ENCODE data around the gene SMIM14.
"Not testable (repeated sequence)": the region's sequence is repeated elsewhere in the genome, so short reads cannot be mapped to it uniquely, and the experiment has no call there.

The SMIM14 gene

DNA sequence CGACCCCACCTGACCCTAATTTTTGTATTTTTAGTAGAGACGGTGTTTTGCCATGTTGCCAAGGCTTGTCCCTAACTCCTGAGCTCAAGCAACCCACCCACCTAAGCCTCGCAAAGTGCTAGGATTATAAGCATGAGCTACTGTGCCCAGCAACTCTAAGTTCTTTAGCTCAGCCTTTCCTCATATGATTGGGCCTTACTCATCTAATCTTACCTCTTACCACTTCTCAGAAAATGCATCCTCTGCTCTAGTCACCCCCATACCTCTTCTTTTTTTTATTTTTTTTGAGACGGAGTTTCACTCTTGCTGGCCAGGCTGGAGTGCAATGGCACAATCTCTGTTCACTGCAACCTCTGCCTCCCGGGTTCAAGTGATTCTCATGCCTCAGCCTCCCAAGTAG lies 75.9 kb downstream of the SMIM14 start:
- peaks cover 13% of the 10 kb centered on the region for H3K36me3 Mint-ChIP-seq (ENCODE audit: insufficient read depth)
- H3K27me3 Mint-ChIP-seq, result no peaks in the 10 kb centered on the region
- no peaks in the 10 kb centered on the region for H3K4me1 Mint-ChIP-seq (ENCODE audit: low read depth in 2 of 2)
- no peak for ATAC-seq (replicated peaks)
- H3K4me3 Mint-ChIP-seq, result no peak overlapping the region
- DNase-seq, result no peak
- no peaks in the 10 kb centered on the region for H3K9me3 Mint-ChIP-seq
- H3K27ac Mint-ChIP-seq, result no peak overlapping the region

- Mint-ChIP-seq H3K9me3 (no peaks in the 10 kb centered on the region), H3K27me3 (no peaks in the 10 kb centered on the region), H3K27ac (no peak overlapping the region), H3K4me3 (no peak overlapping the region), H3K4me1 (ENCODE audit: low read depth in 2 of 2) (no peaks in the 10 kb centered on the region), H3K36me3 (ENCODE audit: insufficient read depth) (peaks cover 18% of the 10 kb centered on the region)
- no peak for DNase-seq
- no peak for ATAC-seq (replicated peaks)
Measured at GRCh38 chr4:39559626-39560025, 79.0 kb downstream of the SMIM14 start.

GRCh38 chr4:39555472-39555871 lies 83.2 kb downstream of the SMIM14 start:
- Mint-ChIP-seq H3K27ac (no peak overlapping the region), H3K4me1 (ENCODE audit: low read depth in 2 of 2) (no peaks in the 10 kb centered on the region), H3K9me3 (no peaks in the 10 kb centered on the region), H3K36me3 (ENCODE audit: insufficient read depth) (peaks cover 25% of the 10 kb centered on the region), H3K27me3 (no peaks in the 10 kb centered on the region), H3K4me3 (no peak overlapping the region)
- DNase-seq (no peak), ATAC-seq (replicated peaks) (no peak)

GRCh38 chr4:39548425-39549067 lies 90.1 kb downstream of the SMIM14 start:
- Mint-ChIP-seq H3K4me3 (no peak overlapping the region), H3K36me3 (ENCODE audit: insufficient read depth) (peaks cover 13% of the 10 kb centered on the region), H3K27ac (no peak overlapping the region), H3K9me3 (no peaks in the 10 kb centered on the region), H3K27me3 (no peaks in the 10 kb centered on the region), H3K4me1 (ENCODE audit: low read depth in 2 of 2) (no peaks in the 10 kb centered on the region)
- DNase-seq (no peak), ATAC-seq (replicated peaks) (no peak)

- ATAC-seq (replicated peaks) (no peak), DNase-seq (no peak)
- Mint-ChIP-seq H3K9me3 (no peaks in the 10 kb centered on the region), H3K4me3 (no peak overlapping the region), H3K36me3 (ENCODE audit: insufficient read depth) (no peaks in the 10 kb centered on the region), H3K4me1 (ENCODE audit: low read depth in 2 of 2) (no peaks in the 10 kb centered on the region), H3K27ac (no peak overlapping the region), H3K27me3 (no peaks in the 10 kb centered on the region)
Measured at GRCh38 chr4:39544580-39545315, 93.9 kb downstream of the SMIM14 start.

DNA sequence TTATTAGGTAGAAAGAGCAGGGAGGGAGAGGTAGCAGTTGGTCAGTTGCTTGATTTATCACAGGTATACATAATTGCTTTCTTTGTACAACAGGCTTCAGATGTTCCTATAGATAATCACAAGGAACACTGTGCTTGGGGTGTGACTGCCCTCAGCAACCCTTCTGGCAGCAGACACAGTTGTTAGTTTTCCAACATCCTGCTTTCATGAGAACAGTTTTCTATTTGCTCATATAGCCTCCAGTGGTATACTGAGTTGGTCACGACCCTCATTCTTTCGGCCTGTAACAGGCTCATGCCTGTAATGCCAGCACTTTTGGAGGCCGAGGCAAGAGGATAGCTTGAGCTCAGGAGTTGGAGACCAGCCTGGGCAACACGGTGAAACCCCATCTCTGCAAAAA lies 94.6 kb downstream of the SMIM14 start:
- H3K36me3 Mint-ChIP-seq (ENCODE audit: insufficient read depth); H3K4me1 Mint-ChIP-seq (ENCODE audit: low read depth in 2 of 2); H3K4me3 Mint-ChIP-seq; H3K27me3 Mint-ChIP-seq; ATAC-seq (replicated peaks); DNase-seq; H3K9me3 Mint-ChIP-seq; H3K27ac Mint-ChIP-seq: not testable (repeated sequence)

- Mint-ChIP-seq H3K27me3 (no peaks in the 10 kb centered on the region), H3K27ac (no peak overlapping the region), H3K9me3 (no peaks in the 10 kb centered on the region), H3K4me1 (ENCODE audit: low read depth in 2 of 2) (no peaks in the 10 kb centered on the region), H3K36me3 (ENCODE audit: insufficient read depth) (no peaks in the 10 kb centered on the region), H3K4me3 (no peak overlapping the region)
- no peak for ATAC-seq (replicated peaks)
- DNase-seq, result no peak
Measured at GRCh38 chr4:39543034-39543433, 95.6 kb downstream of the SMIM14 start.

- ATAC-seq (replicated peaks), result no peak
Measured at GRCh38 chr4:39542611-39543012, 96.1 kb downstream of the SMIM14 start.

DNA sequence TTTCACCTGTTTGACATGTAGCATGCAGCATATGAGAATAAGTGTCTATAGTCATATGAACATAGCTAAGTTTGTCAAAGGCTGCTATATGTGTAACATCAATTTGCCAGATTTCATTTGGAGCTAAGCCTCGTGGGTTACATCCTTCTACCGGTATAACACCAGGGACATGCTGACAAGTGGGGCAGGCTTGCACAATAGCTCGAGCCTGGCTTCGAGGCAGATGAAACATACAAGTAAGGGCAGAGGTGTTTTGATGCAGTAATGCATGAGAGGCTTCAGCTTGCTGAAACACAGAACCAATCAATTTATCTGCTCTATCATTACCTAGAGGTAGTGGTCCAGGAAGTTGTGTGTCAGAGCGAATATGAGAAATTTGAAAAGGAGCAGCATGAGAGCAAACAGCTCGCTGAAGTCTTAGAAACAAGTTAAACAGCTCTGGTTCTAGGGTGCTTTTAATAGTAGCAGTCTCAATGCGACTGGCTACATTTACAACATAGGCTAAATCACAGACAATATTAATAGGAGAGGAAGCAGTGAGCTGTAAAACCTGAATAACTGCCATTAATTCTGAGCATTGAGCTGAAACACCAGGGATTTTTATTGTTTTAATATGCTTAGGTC lies 96.6 kb downstream of the SMIM14 start:
- no peak overlapping the region for H3K4me3 Mint-ChIP-seq

More at GRCh38 chr4:39542611-39543012, 96.1 kb downstream of the SMIM14 start:
- Mint-ChIP-seq H3K27me3 (no peaks in the 10 kb centered on the region), H3K27ac (no peak overlapping the region), H3K4me3 (no peak overlapping the region), H3K4me1 (ENCODE audit: low read depth in 2 of 2) (no peaks in the 10 kb centered on the region), H3K9me3 (no peaks in the 10 kb centered on the region), H3K36me3 (ENCODE audit: insufficient read depth) (no peaks in the 10 kb centered on the region)
- no peak for DNase-seq

GRCh38 chr4:39539089-39539611 lies 99.5 kb downstream of the SMIM14 start:
- no peak for ATAC-seq (replicated peaks)
- H3K4me3 Mint-ChIP-seq, result no peak overlapping the region
- no peaks in the 10 kb centered on the region for H3K4me1 Mint-ChIP-seq (ENCODE audit: low read depth in 2 of 2)
- no peaks in the 10 kb centered on the region for H3K36me3 Mint-ChIP-seq (ENCODE audit: insufficient read depth)
- no peaks in the 10 kb centered on the region for H3K27me3 Mint-ChIP-seq
- H3K9me3 Mint-ChIP-seq, result no peaks in the 10 kb centered on the region
- H3K27ac Mint-ChIP-seq, result no peak overlapping the region
- DNase-seq, result no peak

More for the DNA sequence above, 96.6 kb downstream of the SMIM14 start:
- H3K27ac Mint-ChIP-seq, result no peak overlapping the region
- DNase-seq (no peak), ATAC-seq (replicated peaks) (no peak)
- no peaks in the 10 kb centered on the region for H3K27me3 Mint-ChIP-seq
- H3K9me3 Mint-ChIP-seq, result no peaks in the 10 kb centered on the region
- H3K4me1 Mint-ChIP-seq (ENCODE audit: low read depth in 2 of 2), result no peaks in the 10 kb centered on the region
- no peaks in the 10 kb centered on the region for H3K36me3 Mint-ChIP-seq (ENCODE audit: insufficient read depth)

- H3K9me3 Mint-ChIP-seq, result peaks cover 5 to 16% of the 10 kb centered on the region in 2 donors
- H3K36me3 Mint-ChIP-seq (ENCODE audit: insufficient read depth), result no peaks in the 10 kb centered on the region
- no peaks in the 10 kb centered on the region for H3K4me1 Mint-ChIP-seq (ENCODE audit: low read depth in 2 of 2)
- DNase-seq (no peak), ATAC-seq (replicated peaks) (no peak)
- no peak overlapping the region for H3K4me3 Mint-ChIP-seq
- H3K27me3 Mint-ChIP-seq, result no peaks in the 10 kb centered on the region
- no peak overlapping the region for H3K27ac Mint-ChIP-seq
Measured at GRCh38 chr4:39533541-39533940, 105.1 kb downstream of the SMIM14 start.

- ATAC-seq (replicated peaks); DNase-seq; H3K4me3 Mint-ChIP-seq; H3K4me1 Mint-ChIP-seq (ENCODE audit: low read depth in 2 of 2); H3K36me3 Mint-ChIP-seq (ENCODE audit: insufficient read depth); H3K27me3 Mint-ChIP-seq; H3K27ac Mint-ChIP-seq: not testable (repeated sequence)
- peaks cover 5 to 16% of the 10 kb centered on the region in 2 donors for H3K9me3 Mint-ChIP-seq
Measured at GRCh38 chr4:39532237-39532636, 106.4 kb downstream of the SMIM14 start.

DNA sequence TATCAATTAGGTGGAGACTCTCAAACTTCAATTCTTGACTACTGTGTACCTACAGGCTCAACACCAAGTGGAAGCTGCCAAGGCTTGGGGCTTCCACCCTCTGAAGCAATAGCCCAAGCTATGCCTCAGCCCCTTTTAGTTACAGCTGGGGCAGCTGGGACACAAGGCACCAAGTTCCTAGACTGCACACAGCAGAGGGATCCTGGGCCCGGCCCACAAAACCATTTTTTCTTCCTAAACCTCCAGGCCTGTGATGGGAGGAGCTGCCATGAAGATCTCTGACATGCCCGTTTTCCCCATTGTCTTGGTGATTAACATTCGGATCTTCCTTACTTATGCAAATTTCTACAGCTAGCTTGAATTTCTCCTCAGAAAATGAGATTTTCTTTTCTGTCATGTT lies 108.0 kb downstream of the SMIM14 start:
- peaks cover 5 to 16% of the 10 kb centered on the region in 2 donors for H3K9me3 Mint-ChIP-seq
- DNase-seq, result no peak
- H3K4me3 Mint-ChIP-seq, result no peak overlapping the region
- H3K27me3 Mint-ChIP-seq, result no peaks in the 10 kb centered on the region
- no peaks in the 10 kb centered on the region for H3K36me3 Mint-ChIP-seq (ENCODE audit: insufficient read depth)
- no peak for ATAC-seq (replicated peaks)
- H3K4me1 Mint-ChIP-seq (ENCODE audit: low read depth in 2 of 2), result peaks cover 10 to 11% of the 10 kb centered on the region in 2 donors
- no peak overlapping the region for H3K27ac Mint-ChIP-seq

DNA sequence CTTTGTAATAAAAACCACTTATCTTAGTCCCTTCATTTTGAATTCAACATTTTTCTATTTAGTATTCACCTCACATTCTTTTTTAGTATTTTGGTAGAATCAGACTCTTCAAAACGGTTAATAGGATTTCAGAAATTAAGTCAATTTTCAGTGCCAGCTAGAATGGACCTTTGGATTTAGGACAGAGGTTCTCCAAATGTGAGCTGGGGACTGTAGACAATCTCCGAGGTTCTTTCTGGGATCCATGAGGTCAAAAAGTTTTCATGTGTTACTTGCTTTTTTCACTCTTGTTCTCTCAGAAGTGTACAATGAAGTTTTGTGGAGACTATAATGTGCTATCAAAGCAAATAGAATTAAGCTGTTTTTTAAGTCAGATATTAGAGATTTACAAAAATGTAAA lies 109.1 kb downstream of the SMIM14 start:
- no peak for DNase-seq
- H3K36me3 Mint-ChIP-seq (ENCODE audit: insufficient read depth), result no peaks in the 10 kb centered on the region

More for the DNA sequence above, 109.1 kb downstream of the SMIM14 start:
- Mint-ChIP-seq H3K4me1 (ENCODE audit: low read depth in 2 of 2) (peaks cover 13 to 14% of the 10 kb centered on the region in 2 donors), H3K9me3 (peaks cover 5 to 16% of the 10 kb centered on the region in 2 donors), H3K27ac (no peak overlapping the region), H3K4me3 (no peak overlapping the region), H3K27me3 (no peaks in the 10 kb centered on the region)
- ATAC-seq (replicated peaks), result no peak
